ENCODE measurements around the gene TMEM117.

Gene TMEM117

GRCh38 chr12:43848226-43848507 is 12.3 kb downstream of the TMEM117 start:
- H3K27ac ChIP-seq (ENCODE audit: poor library complexity, severe bottlenecking): no peak overlapping the region
- TF ChIP-seq CTCF (IDR thresholded peaks at IDR 0.05; ENCODE audit: poor library complexity, severe bottlenecking): no peak
- no peaks in the 10 kb centered on the region for H3K9me3 ChIP-seq (ENCODE audit: severe bottlenecking)
- no peak for ATAC-seq (ENCODE audit: low read depth)
- no peaks in the 10 kb centered on the region for H3K36me3 ChIP-seq (ENCODE audit: low read depth)
- H3K27me3 ChIP-seq (ENCODE audit: insufficient read depth, poor library complexity, severe bottlenecking): no peaks in the 10 kb centered on the region
- no peak for DNase-seq (ENCODE audit: low spot score)
- no peak overlapping the region for H3K4me3 ChIP-seq (ENCODE audit: severe bottlenecking)
- H3K4me1 ChIP-seq (ENCODE audit: insufficient read depth, poor library complexity, severe bottlenecking): peaks cover 12% of the 10 kb centered on the region

GRCh38 chr12:43848786-43849185 is 12.9 kb downstream of the TMEM117 start:
- ATAC-seq (ENCODE audit: low read depth): peak; percentile 38; the same call in 1 of the 3 replicates

GRCh38 chr12:43852744-43853143 is 16.9 kb downstream of the TMEM117 start:
- Histone ChIP-seq H3K36me3 (ENCODE audit: low read depth) (no peaks in the 10 kb centered on the region), H3K4me1 (ENCODE audit: insufficient read depth, poor library complexity, severe bottlenecking) (peaks cover 4% of the 10 kb centered on the region), H3K27me3 (ENCODE audit: insufficient read depth, poor library complexity, severe bottlenecking) (no peaks in the 10 kb centered on the region), H3K4me3 (ENCODE audit: severe bottlenecking) (no peak overlapping the region), H3K9me3 (ENCODE audit: severe bottlenecking) (no peaks in the 10 kb centered on the region), H3K27ac (ENCODE audit: poor library complexity, severe bottlenecking) (no peak overlapping the region)
- DNase-seq (ENCODE audit: low spot score) (no peak), ATAC-seq (ENCODE audit: low read depth) (no peak)
- no peak for TF ChIP-seq CTCF (IDR thresholded peaks at IDR 0.05; ENCODE audit: poor library complexity, severe bottlenecking)

More at GRCh38 chr12:43848786-43849185, 12.9 kb downstream of the TMEM117 start:
- Histone ChIP-seq H3K4me1 (ENCODE audit: insufficient read depth, poor library complexity, severe bottlenecking) (peaks cover 12% of the 10 kb centered on the region), H3K27me3 (ENCODE audit: insufficient read depth, poor library complexity, severe bottlenecking) (no peaks in the 10 kb centered on the region), H3K36me3 (ENCODE audit: low read depth) (no peaks in the 10 kb centered on the region), H3K9me3 (ENCODE audit: severe bottlenecking) (no peaks in the 10 kb centered on the region), H3K27ac (ENCODE audit: poor library complexity, severe bottlenecking) (no peak overlapping the region), H3K4me3 (ENCODE audit: severe bottlenecking) (no peak overlapping the region)
- no peak for TF ChIP-seq CTCF (IDR thresholded peaks at IDR 0.05; ENCODE audit: poor library complexity, severe bottlenecking)
- DNase-seq (ENCODE audit: low spot score): no peak

GRCh38 chr12:43856972-43857371 is 21.1 kb downstream of the TMEM117 start:
- Histone ChIP-seq H3K27me3 (ENCODE audit: insufficient read depth, poor library complexity, severe bottlenecking) (no peaks in the 10 kb centered on the region), H3K4me1 (ENCODE audit: insufficient read depth, poor library complexity, severe bottlenecking) (peaks cover 6% of the 10 kb centered on the region), H3K9me3 (ENCODE audit: severe bottlenecking) (no peaks in the 10 kb centered on the region), H3K36me3 (ENCODE audit: low read depth) (no peaks in the 10 kb centered on the region), H3K27ac (ENCODE audit: poor library complexity, severe bottlenecking) (no peak overlapping the region), H3K4me3 (ENCODE audit: severe bottlenecking) (no peak overlapping the region)
- ATAC-seq (ENCODE audit: low read depth) (no peak), DNase-seq (ENCODE audit: low spot score) (no peak)
- TF ChIP-seq CTCF (IDR thresholded peaks at IDR 0.05; ENCODE audit: poor library complexity, severe bottlenecking): no peak

GRCh38 chr12:43858096-43858495 is 22.2 kb downstream of the TMEM117 start:
- H3K9me3 ChIP-seq (ENCODE audit: severe bottlenecking): no peaks in the 10 kb centered on the region
- H3K27me3 ChIP-seq (ENCODE audit: insufficient read depth, poor library complexity, severe bottlenecking): no peaks in the 10 kb centered on the region
- no peak for TF ChIP-seq CTCF (IDR thresholded peaks at IDR 0.05; ENCODE audit: poor library complexity, severe bottlenecking)
- H3K36me3 ChIP-seq (ENCODE audit: low read depth): no peaks in the 10 kb centered on the region
- peaks cover 6% of the 10 kb centered on the region for H3K4me1 ChIP-seq (ENCODE audit: insufficient read depth, poor library complexity, severe bottlenecking)
- H3K4me3 ChIP-seq (ENCODE audit: severe bottlenecking): no peak overlapping the region
- no peak overlapping the region for H3K27ac ChIP-seq (ENCODE audit: poor library complexity, severe bottlenecking)
- no peak for DNase-seq (ENCODE audit: low spot score)
- no peak for ATAC-seq (ENCODE audit: low read depth)
